HG02885 (cell line): ENCODE data around the gene UBL7.

Experiments
- ATAC-seq: cut with Tn5 transposase; IDR thresholded peaks from one replicate; pipeline ENCODE4 v1.9.1; 2021; ENCODE audit warnings: mild to moderate bottlenecking; ENCODE audit not compliant: unreplicated experiment, poor library complexity

Gene UBL7

DNA sequence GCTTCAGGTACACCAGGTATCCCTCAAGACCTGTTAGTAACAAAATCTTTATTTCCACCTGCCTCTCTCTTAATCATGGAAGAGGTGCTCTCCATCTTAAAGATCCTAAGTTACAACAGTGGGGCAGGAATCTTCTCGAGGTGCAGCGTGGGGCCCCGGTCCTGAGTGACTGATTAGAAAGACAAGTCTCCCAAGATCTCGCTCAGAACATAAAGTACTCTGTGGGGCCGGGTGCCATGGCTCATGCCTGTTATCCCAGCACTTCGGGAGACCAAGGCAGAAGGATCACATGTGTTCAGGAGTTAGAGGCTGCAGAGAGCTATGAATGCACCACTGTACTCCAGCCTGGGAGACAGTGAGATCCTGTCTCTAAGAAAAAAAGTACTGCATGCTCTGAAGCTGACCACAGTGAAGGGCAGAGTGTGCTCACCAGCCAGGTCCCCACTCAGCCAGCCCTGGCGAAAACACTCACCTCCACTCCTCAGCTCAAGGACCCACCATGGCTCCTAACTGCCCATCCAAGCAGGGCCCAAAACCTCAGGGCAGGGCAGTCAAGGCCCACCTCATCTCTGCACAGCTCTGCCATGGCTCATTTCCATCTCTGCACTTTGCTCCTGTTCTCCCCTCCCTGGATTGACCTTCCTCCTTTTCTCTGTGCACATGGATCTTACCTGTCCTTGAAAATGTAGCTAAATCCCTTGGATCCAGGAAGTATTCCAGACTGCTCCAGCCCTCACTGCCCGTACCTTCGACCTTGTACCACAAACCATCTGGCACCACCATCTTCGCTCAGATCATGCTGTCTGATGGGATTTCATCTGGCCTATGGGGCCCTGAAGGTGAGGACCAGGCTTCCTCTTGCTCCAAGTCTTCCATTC lies 34.3 kb downstream of the UBL7 start:
- ATAC-seq, result no peak

- ATAC-seq, result no peak
Observed at GRCh38 chr15:74425630-74426029, 35.3 kb downstream of the UBL7 start.

DNA sequence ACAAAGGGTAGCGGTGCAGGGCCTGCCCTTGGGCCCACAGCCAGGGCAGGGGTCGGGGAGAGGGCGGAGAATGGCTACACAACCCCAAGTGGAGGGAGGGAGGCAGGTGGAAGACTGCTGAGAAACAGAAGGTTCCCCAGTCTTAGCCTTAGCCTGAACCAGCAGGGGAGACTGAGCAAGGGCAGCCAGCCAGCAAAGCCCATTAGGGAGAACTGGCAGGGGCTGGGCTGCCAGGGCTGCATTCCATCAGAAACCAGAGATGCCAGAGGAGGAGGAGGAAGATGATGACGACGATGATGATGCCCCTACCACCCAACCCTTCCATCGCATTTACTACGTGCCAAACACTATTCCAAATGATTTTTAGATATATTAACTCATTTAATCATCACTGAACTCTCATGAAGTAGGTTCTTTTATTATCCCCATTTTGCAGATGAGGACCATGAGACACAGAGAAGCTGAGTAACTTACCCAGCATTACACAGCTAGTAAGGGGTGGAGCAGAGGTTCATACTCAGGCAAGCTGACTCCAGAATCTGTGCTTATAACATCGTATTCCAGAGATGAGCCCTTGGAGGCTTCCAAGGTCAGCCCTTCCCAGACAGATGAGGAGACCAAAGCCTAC lies 35.9 kb downstream of the UBL7 start:
- ATAC-seq, result no peak

DNA sequence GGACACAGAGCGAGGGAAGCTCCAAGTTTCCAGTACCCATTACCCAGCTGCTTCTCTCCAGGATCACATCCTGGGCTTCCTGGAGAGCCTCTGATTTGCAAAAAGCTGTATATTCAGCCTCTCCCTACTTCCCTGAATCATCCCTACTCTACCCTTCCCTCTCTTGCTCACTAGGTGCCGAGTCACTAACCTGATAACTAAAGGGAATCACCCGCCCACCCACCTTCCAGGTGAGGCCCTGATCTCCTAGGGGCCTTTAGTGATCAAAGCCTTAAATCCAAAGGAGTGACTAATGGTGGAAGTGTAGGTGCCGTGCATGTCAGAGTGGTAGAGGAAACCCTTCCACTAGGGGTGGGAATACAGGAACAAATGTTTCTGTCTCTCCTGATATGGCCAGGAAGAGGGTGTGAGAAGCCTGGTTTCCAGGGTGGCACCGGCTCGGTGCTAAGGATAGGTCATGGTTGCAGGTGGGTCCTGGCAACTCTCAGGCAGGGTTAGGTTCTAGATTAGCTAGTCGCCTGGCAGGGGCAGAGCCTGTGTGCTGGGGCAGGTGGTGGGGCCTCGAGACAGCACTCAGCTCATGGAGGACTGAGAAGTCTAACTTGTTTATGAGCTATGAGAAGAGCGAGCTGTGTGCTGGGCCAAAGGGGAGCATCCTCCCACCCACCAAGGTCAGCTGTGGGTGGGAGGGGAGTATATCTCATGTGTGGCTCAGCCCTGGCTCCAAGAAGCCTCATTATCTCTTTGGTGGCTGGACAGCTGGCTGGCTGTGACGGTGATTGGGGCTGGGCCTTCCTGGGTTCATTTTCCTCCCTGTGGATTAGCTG lies 37.3 kb downstream of the UBL7 start:
- ATAC-seq, result no peak

DNA sequence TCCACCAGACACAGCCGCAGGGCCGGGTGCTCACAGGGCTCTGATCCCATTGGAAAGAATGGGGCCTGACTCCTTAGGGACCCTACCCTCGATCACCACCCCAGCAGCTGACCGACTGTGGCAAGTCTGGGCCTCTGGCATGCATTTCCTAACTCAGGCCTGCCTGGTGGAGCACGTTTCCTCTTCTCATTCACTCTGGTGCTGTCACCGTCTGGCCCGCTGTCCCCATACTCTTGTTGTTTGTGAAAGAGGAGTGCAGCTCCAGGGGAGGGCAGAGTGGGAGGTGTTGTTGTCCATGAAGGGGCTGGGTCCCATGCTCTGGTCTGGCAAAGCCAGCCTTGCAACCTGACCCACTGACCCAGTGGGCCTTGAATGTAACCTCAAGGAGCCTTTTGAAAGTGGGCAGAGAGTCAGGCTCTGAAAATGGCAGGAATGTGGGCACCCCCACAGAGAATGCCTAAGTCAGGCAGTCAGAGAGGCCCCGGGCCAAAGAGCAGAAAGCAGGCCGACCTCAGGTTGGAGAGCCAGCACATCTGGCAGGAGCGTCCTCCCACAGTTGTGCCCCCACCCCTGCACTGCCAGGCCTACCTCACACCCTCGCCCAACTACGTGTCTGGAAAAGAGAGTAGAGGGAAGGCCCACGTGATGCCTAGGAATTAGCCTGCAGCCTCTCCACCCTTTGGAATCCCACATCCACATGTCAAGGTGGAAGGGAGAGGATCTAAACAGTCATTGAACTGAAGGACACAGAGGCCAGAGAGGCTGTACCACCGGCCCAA lies 38.1 kb downstream of the UBL7 start:
- no peak for ATAC-seq

DNA sequence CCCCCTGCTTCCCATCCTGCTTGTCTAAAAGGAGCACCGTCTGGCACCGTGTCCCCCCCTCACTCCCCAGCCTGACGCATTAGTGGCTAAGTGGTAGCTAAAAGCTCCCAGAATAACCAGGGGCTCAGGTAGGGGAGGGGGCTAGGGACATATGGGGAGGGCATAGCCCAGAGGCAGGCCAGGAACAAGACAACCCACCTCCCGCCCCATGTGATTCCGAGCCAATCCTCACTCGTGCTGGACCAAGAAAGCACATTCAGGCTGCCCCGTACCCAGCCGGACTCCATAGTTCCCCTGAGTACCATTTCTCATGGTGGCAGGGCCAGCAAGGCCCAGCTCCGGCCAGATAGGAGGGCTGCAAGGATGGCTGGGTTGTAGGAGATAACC lies 38.7 kb downstream of the UBL7 start:
- no peak for ATAC-seq

DNA sequence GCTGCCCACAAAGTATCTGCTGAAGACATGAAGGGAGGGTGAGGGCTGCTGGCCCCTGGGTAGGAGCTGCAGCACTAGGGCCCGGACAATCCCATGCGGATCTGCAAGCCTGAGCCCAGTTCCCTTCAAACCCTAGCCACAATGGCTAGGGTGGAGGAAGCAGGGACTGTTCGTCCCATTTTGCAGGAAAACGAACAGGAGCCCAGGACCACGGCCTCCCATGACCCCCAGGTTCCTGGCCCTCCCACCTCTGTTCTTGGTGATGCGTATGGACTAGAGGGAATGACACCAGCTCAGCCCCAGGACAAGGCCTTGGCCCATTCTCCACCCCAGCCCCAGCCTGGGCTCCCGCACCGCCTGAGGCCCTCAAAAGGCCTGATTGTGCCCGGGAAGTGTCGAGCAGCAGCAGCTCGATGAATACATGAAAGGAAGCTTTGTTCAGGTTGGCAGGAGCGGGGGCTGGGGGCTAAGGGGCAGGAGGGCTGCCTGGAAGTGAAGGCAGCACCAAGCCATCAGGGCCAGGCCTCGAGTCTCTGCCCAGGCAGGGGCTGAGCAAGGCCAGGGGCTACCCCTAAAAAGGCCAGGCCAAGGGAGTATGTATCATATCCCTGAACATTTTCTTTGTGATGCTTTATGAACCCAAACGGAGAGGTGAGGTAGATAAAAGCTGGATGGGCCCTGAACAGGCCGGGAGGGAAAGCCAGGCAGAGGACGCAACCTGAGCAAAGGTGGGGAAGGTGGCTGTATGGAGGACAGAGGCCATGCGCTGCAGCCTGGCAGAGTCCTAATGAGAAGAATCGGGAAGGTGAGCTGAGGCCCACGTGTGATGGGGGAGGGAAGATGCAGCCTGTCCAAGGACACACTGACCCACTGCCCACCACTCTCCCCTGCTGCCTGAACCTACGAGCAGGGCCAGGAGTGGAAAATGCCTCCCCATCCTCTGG lies 39.4 kb downstream of the UBL7 start:
- no peak for ATAC-seq

DNA sequence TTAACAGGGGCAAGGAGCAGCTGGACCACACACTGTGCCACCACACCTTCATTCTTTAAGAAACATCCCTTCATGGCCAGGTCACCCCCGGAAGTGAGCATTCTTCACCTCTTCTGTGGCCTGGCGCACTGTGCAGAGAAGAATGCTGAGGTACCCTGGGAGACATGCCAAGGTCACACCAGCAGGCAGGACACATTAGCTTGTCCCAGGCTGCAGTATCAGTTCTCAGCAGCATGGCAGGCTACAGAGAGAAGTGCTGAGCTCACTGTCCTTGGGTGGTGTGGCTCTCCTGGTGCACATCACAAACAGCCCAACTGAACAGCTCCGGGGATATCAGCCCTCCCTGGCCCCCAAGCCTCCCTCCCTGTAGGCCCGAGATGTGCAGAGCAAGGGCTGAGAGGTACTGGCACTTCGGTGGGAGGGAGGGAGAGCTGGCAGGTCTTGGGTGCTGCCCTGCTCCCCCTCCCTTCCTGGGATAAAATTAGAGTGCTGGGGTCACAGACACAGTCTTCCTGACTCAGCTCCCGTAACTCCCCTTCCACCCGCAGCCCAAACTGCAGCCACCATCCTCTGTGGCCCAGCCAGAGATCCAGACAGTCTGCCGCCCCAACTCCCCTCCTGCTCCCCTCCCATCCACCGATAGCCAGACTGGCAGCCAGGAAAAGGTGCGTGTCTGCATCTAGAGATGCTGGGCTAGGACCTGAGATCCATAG lies 40.6 kb downstream of the UBL7 start:
- ATAC-seq, result no peak

GRCh38 chr15:74419432-74419831 lies 41.5 kb downstream of the UBL7 start:
- ATAC-seq, result no peak

DNA sequence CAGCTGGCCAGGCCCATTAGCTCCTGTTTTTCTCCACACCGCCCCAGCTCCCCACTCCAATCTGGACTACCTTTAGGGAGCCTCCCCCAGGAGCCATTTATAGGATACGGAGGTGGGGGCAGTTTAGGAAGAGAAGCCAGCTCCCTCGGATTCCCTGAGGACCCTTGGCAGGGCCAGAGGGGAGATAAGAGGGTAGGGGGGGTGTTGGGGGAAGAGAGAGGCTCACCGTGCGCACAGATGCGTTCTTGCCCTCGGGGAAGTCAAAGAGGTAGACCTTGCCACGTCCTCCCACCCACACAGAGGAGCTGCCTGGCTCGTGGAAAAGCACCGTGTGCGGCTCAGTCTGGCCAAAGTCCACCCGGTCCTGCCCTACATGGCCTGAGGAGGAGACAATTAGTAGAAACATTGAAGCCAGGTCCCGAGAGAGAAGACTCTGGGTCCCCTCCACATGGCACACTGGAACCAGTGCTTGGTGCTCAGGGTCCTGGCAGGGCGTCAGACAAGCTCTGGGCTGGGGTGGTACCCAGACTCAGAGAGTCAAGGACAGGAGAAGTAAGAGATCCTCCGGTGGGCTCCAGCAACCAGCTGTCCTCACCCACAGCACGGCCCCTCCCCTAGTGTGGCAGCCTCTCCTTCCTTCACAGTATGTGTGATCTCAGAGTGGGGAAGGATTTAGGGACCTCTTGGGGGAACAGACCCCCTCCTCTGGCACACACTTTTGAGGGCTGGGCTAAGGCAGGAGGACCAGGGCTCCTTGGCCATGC lies 42.2 kb downstream of the UBL7 start:
- ATAC-seq, result no peak

DNA sequence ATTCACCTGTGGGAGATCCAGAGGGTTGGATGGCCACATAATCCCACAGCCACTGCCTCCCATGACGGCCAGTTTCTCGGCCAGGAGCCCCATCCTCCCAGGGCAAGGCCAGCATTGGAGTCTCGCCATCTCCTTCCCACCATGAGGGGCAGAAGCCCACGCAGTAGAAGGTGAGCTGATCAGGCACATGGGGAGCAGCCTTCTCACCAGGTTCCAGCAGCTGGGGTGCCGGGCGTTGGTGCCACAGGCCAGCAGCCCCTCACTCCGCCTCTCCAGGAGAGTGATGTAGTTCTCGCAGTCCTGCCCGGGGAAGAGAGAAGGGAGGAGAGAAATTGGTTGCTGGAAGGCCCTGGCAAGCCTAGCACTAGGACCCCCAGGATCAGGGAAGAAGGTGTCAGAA lies 43.3 kb downstream of the UBL7 start:
- ATAC-seq, result no peak

- no peak for ATAC-seq
Observed at GRCh38 chr15:74417225-74417624, 43.7 kb downstream of the UBL7 start.

DNA sequence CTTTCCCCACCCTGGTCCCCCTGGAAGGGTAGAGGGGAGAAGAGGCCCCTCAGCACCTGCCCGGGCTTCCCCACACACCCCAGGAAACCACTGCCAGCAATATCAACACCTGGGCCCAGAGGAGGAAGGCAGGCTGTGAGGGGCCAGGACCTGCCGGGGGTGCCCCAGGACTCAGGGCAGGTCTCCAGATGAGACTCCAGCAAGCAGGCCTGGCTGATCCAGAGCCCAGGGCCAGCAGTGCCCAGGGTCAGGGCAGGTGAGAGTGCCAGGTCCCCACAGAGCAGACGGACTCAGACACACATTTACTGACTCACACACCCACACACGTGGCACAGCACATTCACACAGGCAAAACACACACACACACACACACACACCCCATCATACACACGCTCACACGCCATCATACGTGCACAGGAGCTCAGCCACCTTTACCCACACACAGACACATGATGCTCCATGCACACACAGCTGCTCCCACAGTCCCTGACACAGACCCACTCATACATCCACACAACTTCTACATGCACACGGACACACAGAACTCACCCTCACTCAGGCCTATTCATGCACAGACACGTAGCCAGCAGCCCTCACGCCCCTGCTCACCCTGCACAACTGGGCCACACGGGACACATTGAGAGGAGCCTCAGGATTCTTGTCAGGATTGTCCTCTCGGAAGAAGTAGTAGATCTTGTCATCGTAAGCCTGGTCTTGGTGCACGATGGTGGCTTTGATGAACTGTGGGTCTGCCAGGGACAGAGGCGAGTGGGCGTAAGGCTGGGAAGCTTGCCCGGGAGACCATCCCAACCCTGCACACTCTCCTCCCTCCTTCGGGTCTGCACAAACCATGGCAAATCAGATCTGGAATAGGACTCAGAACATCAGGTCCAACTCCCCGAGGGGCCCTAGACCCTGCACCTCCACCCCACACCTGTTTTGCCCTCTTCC lies 44.7 kb downstream of the UBL7 start:
- no peak for ATAC-seq

DNA sequence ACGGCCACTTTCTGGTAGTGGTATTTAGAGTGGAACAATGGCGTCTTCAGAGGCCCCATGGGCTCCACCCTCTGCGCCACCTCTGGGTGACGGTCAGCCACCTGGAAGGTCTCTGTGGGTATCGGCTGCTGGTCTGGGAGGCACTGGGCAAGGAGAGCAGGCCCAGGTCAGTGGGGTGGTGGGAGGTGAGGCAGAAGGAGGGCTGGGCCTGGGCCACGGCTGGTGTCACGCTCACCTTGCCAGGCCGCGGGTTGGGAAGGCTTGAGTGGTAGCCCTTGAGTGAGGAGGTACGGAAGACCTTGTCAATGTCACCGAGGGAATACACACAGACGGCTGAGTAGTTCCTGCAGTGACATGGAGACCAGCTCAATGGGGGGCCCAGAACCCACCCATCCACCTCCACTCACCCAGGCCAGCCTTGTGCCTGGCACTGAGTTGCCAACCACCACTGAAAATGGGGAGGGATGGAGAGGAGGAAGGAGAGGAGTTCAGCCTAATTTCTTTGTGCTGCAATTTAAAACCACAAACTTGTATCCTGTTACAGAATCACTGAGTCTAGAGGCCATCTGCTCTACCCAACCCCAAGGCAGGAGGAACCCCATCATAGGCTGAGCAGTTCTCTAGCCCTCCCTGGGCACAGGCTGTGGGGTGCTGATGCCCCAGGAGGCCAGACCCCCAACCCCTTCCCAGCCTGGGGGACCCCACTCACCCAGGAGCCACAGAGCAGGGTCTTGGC lies 46.2 kb downstream of the UBL7 start:
- no peak for ATAC-seq

GRCh38 chr15:74414081-74414580 lies 46.8 kb downstream of the UBL7 start:
- ATAC-seq, result no peak
